Neural crest cell (in vitro differentiated cells): ENCODE results near the gene CHCHD1. TPM values are rescaled to one million over a fixed set of nuclear protein-coding genes. Genes with fewer than 3 reads are reported as not detected.

Source experiments
- DNase-seq: peaks from one replicate; pipeline ENCODE4 v3.0.0; 2021; ENCODE audit warnings: low read depth, mixed read lengths, low spot score
- H3K27ac Mint-ChIP-seq: one replicate; pipeline ENCODE4 v1.8.0; 2021; ENCODE audit warnings: mild to moderate bottlenecking, mixed read lengths; ENCODE audit not compliant: unreplicated experiment
- H3K27me3 Mint-ChIP-seq: 2 replicates; pipeline ENCODE4 v1.8.0; 2021; ENCODE audit warnings: low read depth, mild to moderate bottlenecking, mixed read lengths
- H3K36me3 Mint-ChIP-seq: 2 replicates; pipeline ENCODE4 v1.8.0; 2021; ENCODE audit warnings: low read depth, mild to moderate bottlenecking, mixed read lengths
- H3K4me1 Mint-ChIP-seq: 2 replicates; pipeline ENCODE4 v1.8.0; 2021; ENCODE audit warnings: mixed read lengths
- H3K4me3 Mint-ChIP-seq: one replicate; pipeline ENCODE4 v1.8.0; 2021; ENCODE audit warnings: mild to moderate bottlenecking, mixed read lengths
- H3K9me3 Mint-ChIP-seq: 2 replicates; pipeline ENCODE4 v1.8.0; 2021; ENCODE audit warnings: mixed read lengths
- CTCF ChIP-seq: fragments of 200-600 bp; sonication (generic); conservative IDR thresholded peaks from 2 replicates; pipeline ENCODE4 v1.5.0; 2021; ENCODE audit warnings: antibody characterized with exemption, mild to moderate bottlenecking
- total RNA-seq: library from RNA; stranded (reverse); gene quantifications from 2 replicates; pipeline ENCODE4 v1.2.1, GENCODE V29; 2021

CHCHD1 gene
- total RNA-seq, 1 donor from 2014 or later: 34.8 TPM

- DNase-seq: no peak
- H3K27me3 Mint-ChIP-seq: no peaks in the 10 kb centered on the region
- H3K27ac Mint-ChIP-seq: peak overlapping the region; percentile 19
- no peak for TF ChIP-seq CTCF
- H3K9me3 Mint-ChIP-seq: no peaks in the 10 kb centered on the region
- no peaks in the 10 kb centered on the region for H3K4me1 Mint-ChIP-seq
- no peak overlapping the region for H3K4me3 Mint-ChIP-seq
- H3K36me3 Mint-ChIP-seq: peaks cover 5% of the 10 kb centered on the region
Measured at GRCh38 chr10:73801253-73801590, 19.4 kb downstream of the CHCHD1 start.

- peak overlapping the region; percentile 63 for H3K27ac Mint-ChIP-seq
- H3K4me1 Mint-ChIP-seq: peaks cover 4% of the 10 kb centered on the region
- DNase-seq: no peak
- no peaks in the 10 kb centered on the region for H3K27me3 Mint-ChIP-seq
- no peak for TF ChIP-seq CTCF
- peaks cover 8% of the 10 kb centered on the region for H3K36me3 Mint-ChIP-seq
- no peaks in the 10 kb centered on the region for H3K9me3 Mint-ChIP-seq
- no peak overlapping the region for H3K4me3 Mint-ChIP-seq
Measured at GRCh38 chr10:73802276-73802991, 20.6 kb downstream of the CHCHD1 start.

GRCh38 chr10:73803680-73804286 is 21.9 kb downstream of the CHCHD1 start:
- H3K4me1 Mint-ChIP-seq: peaks cover 4% of the 10 kb centered on the region
- no peak overlapping the region for H3K27ac Mint-ChIP-seq
- DNase-seq: no peak
- H3K9me3 Mint-ChIP-seq: no peaks in the 10 kb centered on the region
- H3K36me3 Mint-ChIP-seq: peaks cover 6% of the 10 kb centered on the region
- H3K4me3 Mint-ChIP-seq: peak overlapping the region; percentile 2
- H3K27me3 Mint-ChIP-seq: no peaks in the 10 kb centered on the region
- no peak for TF ChIP-seq CTCF

GRCh38 chr10:73806176-73806950 is 24.5 kb downstream of the CHCHD1 start:
- TF ChIP-seq CTCF: no peak
- Mint-ChIP-seq H3K27me3 (no peaks in the 10 kb centered on the region), H3K9me3 (no peaks in the 10 kb centered on the region), H3K27ac (no peak overlapping the region), H3K4me1 (peaks cover 14% of the 10 kb centered on the region), H3K4me3 (peak overlapping the region; percentile 69), H3K36me3 (peaks cover 6% of the 10 kb centered on the region)
- no peak for DNase-seq

GRCh38 chr10:73807471-73807870 is 25.6 kb downstream of the CHCHD1 start:
- DNase-seq: no peak
- H3K27ac Mint-ChIP-seq: no peak overlapping the region
- no peaks in the 10 kb centered on the region for H3K9me3 Mint-ChIP-seq
- no peaks in the 10 kb centered on the region for H3K27me3 Mint-ChIP-seq
- TF ChIP-seq CTCF: no peak
- peaks cover 15% of the 10 kb centered on the region for H3K4me1 Mint-ChIP-seq
- H3K36me3 Mint-ChIP-seq: peaks cover 6% of the 10 kb centered on the region
- H3K4me3 Mint-ChIP-seq: no peak overlapping the region
